OCI-LY7 (cell line): ENCODE data around the gene SLC25A41. TPM values are rescaled to one million over a fixed set of nuclear protein-coding genes. Genes with fewer than 3 reads are reported as not detected.

Experiments
- BruUV-seq: library from RNA; stranded (reverse); fragments of 400-500 nt; replicated peaks from 2 replicates; lab custom pipeline; 2021; lab: Mats Ljungman, UMichigan
- CTCF ChIA-PET: fragments of 300-600 bp; sonication (Branson Sonifier 250); formaldehyde crosslinking; loops from one replicate; lab custom pipeline; 2022; ENCODE audit warnings: antibody characterized with exemption; ENCODE audit not compliant: unreplicated experiment; lab: Charles Lee
- POLR2A ChIA-PET: fragments of 300-600 bp; sonication (Branson Sonifier 250); formaldehyde crosslinking; loops from one replicate; lab custom pipeline; 2022; ENCODE audit warnings: antibody characterized with exemption; lab: Charles Lee
- DNase-seq: peaks from one replicate; pipeline ENCODE4 v3.0.0-alpha.2; 2015; ENCODE audit warnings: low spot score
- H2AFZ ChIP-seq: fragments of 200-600 bp; sonication (generic), shearing (Covaris generic); 2 replicates; pipeline ENCODE4 v1.6.1; 2014; ENCODE audit warnings: mild to moderate bottlenecking, antibody characterized with exemption, low read length, moderate library complexity
- H3K27ac ChIP-seq: fragments of 200-600 bp; sonication (generic); 2 replicates; pipeline ENCODE4 v1.5.1; 2014; ENCODE audit warnings: mixed run types, low read depth, mild to moderate bottlenecking, moderate library complexity, low read length, inconsistent platforms; ENCODE audit not compliant: poor library complexity, severe bottlenecking
- H3K36me3 ChIP-seq: fragments of 200-600 bp; sonication (generic); 2 replicates; pipeline ENCODE4 v1.6.1; 2014; ENCODE audit warnings: mild to moderate bottlenecking, antibody characterized with exemption, low read length, moderate library complexity, mixed read lengths; ENCODE audit not compliant: insufficient read depth
- H3K4me1 ChIP-seq: fragments of 200-600 bp; sonication (generic); 2 replicates; pipeline ENCODE4 v1.5.1; 2014; ENCODE audit warnings: mild to moderate bottlenecking, low read length; ENCODE audit not compliant: insufficient read depth, poor library complexity, severe bottlenecking
- H3K4me2 ChIP-seq: fragments of 200-600 bp; sonication (generic); 2 replicates; pipeline ENCODE4 v1.6.1; 2014; ENCODE audit warnings: mild to moderate bottlenecking, low read length
- H3K4me3 ChIP-seq: fragments of 200-600 bp; sonication (generic); 2 replicates; pipeline ENCODE4 v1.5.1; 2014; ENCODE audit warnings: mild to moderate bottlenecking, low read depth, low read length; ENCODE audit not compliant: poor library complexity, severe bottlenecking
- H3K79me2 ChIP-seq: fragments of 200-600 bp; sonication (generic); 2 replicates; pipeline ENCODE4 v1.6.1; 2016; ENCODE audit warnings: low read depth, mild to moderate bottlenecking, low read length, moderate library complexity, mixed read lengths; ENCODE audit not compliant: insufficient read depth
- H3K9me2 ChIP-seq: fragments of 200-600 bp; sonication (generic); 2 replicates; pipeline ENCODE4 v1.6.1; 2016; ENCODE audit warnings: mild to moderate bottlenecking, low read length, mixed read lengths; ENCODE audit not compliant: insufficient read depth
- H3K9me3 ChIP-seq: fragments of 200-600 bp; sonication (generic); 2 replicates; pipeline ENCODE4 v1.6.1; 2014; ENCODE audit warnings: mild to moderate bottlenecking, mixed run types, low read length, mixed read lengths
- H4K20me1 ChIP-seq: fragments of 200-600 bp; sonication (generic); 2 replicates; pipeline ENCODE4 v1.6.1; 2014; ENCODE audit warnings: mild to moderate bottlenecking, antibody characterized with exemption, low read length, moderate library complexity, mixed read lengths; ENCODE audit not compliant: insufficient read depth
- EZH2phosphoT487 ChIP-seq: fragments of 200-600 bp; sonication (generic); IDR thresholded peaks from 2 replicates; pipeline ENCODE4 v1.6.1; 2018; ENCODE audit warnings: low read depth, borderline replicate concordance, mild to moderate bottlenecking, mixed run types, antibody characterized with exemption, low read length, moderate library complexity, mixed read lengths
- intact Hi-C: fragments of 100-400 bp; cut with micrococcal nuclease; formaldehyde crosslinking; loops from one replicate; pipeline ENCODE4 v1.10.0; 2022; ENCODE audit not compliant: unreplicated experiment
- total RNA-seq, 2 experiments: library from RNA; depleted of rRNA in 1 of 2; stranded (reverse); fragments of >200 nt in 1 of 2; shearing (Covaris generic) in 1 of 2; gene quantifications; 2 replicates each; pipeline ENCODE4 v1.2.3, GENCODE V29; 2014 to 2022
- TF ChIP-seq, protein P1 (sequence below): fragments of 200-600 bp; sonication (generic); conservative IDR thresholded peaks from 2 replicates; pipeline ENCODE4 v1.5.1; 2014; ENCODE audit warnings: mild to moderate bottlenecking, antibody characterized with exemption, low read length, moderate library complexity, mixed read lengths

Gene SLC25A41
- total RNA-seq, 2 experiments from 2014 or later, result not detected

DNA sequence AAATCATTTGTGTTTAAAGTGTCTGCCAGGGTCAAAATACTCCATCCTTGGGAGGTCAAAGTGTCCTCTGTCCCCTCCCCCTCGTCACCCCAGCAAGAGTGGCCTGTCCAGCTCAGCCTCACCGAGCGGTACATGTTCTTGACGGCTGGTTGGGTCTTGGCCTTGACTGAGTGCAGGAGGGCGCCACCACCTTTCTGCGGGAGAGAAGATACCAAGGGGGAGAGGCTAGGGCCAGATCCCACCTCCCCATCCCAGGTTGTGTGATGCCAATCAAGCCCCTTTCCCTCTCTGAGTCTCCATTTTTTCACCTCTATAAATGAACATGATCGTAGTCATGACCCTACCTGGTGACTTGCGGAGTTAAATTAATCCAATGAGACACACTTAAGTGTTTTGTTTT, 36.6 kb upstream of the SLC25A41 start:
- H3K9me2 ChIP-seq, result no peaks in the 10 kb centered on the region
- no peak for DNase-seq
- H2AFZ ChIP-seq, result no peak overlapping the region
- H3K4me2 ChIP-seq, result no peak overlapping the region
- peaks cover 34% of the 10 kb centered on the region for H3K36me3 ChIP-seq
- CTCF ChIA-PET, result no interaction called here
- peaks cover 2% of the 10 kb centered on the region for H3K4me1 ChIP-seq
- no peaks in the 10 kb centered on the region for H3K9me3 ChIP-seq
- H3K27ac ChIP-seq, result no peak overlapping the region
- POLR2A ChIA-PET, result interaction anchor here (0.6 kb wide), 1 partner anchor 21 kb away, joined by 3 read pairs; no protein-coding TSS in a partner anchor
- intact Hi-C loops, result no loop called here
- no TSS peak for BruUV-seq
- TF ChIP-seq, protein P1, sequence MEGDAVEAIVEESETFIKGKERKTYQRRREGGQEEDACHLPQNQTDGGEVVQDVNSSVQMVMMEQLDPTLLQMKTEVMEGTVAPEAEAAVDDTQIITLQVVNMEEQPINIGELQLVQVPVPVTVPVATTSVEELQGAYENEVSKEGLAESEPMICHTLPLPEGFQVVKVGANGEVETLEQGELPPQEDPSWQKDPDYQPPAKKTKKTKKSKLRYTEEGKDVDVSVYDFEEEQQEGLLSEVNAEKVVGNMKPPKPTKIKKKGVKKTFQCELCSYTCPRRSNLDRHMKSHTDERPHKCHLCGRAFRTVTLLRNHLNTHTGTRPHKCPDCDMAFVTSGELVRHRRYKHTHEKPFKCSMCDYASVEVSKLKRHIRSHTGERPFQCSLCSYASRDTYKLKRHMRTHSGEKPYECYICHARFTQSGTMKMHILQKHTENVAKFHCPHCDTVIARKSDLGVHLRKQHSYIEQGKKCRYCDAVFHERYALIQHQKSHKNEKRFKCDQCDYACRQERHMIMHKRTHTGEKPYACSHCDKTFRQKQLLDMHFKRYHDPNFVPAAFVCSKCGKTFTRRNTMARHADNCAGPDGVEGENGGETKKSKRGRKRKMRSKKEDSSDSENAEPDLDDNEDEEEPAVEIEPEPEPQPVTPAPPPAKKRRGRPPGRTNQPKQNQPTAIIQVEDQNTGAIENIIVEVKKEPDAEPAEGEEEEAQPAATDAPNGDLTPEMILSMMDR, result no peak
- no peak for TF ChIP-seq EZH2phosphoT487
- H3K79me2 ChIP-seq, result no peaks in the 10 kb centered on the region
- H4K20me1 ChIP-seq, result no peaks in the 10 kb centered on the region
- no peak overlapping the region for H3K4me3 ChIP-seq

DNA sequence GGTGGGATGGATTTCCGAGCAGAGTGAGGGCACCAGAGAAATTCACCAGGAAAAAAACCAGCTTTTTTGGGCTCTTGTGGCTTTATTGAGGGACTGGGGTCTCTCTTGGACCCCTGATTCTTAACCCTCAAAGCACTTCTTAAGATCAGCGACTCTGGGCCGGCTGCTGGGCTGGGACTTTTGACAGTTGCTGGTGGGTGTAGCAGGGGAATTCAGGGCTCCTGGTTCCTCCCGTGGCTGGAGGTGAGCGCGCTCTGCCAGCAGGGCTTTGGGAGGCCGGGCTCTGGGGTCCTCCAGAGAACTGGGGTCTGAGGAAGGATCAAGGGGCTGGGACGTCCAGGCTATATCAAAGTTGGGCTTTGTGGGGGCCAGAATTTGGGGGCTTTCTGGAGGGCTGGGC, 33.8 kb upstream of the SLC25A41 start:
- intact Hi-C loops, result no loop called here
- POLR2A ChIA-PET, result no interaction called here

More for the DNA sequence above, 33.8 kb upstream of the SLC25A41 start:
- Histone ChIP-seq H3K9me3 (no peaks in the 10 kb centered on the region), H3K9me2 (no peaks in the 10 kb centered on the region), H3K4me1 (peaks cover 6% of the 10 kb centered on the region), H2AFZ (no peak overlapping the region), H3K79me2 (no peaks in the 10 kb centered on the region), H3K36me3 (peaks cover 15% of the 10 kb centered on the region), H3K4me3 (no peak overlapping the region), H4K20me1 (no peaks in the 10 kb centered on the region), H3K27ac (no peak overlapping the region), H3K4me2 (no peak overlapping the region)
- TSS peak; percentile 94 for BruUV-seq
- CTCF ChIA-PET, result no interaction called here
- TF ChIP-seq, protein P1, result no peak
- no peak for TF ChIP-seq EZH2phosphoT487
- no peak for DNase-seq
